SK-N-SH treated with all-trans-retinoic acid at 6 μM for 48 hours (cell line): ENCODE results near the gene PTBP2.

Experiments used
- CSDC2 ChIP-seq: fragments of 250-450 bp; sonication (Bioruptor Pico); IDR thresholded peaks from 2 replicates; pipeline ENCODE4 v1.5.0; 2020; ENCODE audit warnings: mild to moderate bottlenecking, moderate library complexity
- ISL1 ChIP-seq: fragments of 250-450 bp; sonication (Bioruptor Pico); IDR thresholded peaks from 2 replicates; pipeline ENCODE4 v2.1.2; 2022; ENCODE audit warnings: mild to moderate bottlenecking, moderate library complexity
- ZFP3 ChIP-seq: fragments of 250-450 bp; sonication (Bioruptor Pico); IDR thresholded peaks from 2 replicates; pipeline ENCODE4 v1.5.0; 2020; ENCODE audit warnings: mild to moderate bottlenecking, moderate library complexity

- TF ChIP-seq ZFP3 (CRISPR knock-in tag) = no peak
- no peak for TF ChIP-seq ISL1 (CRISPR knock-in tag)
- TF ChIP-seq CSDC2 (CRISPR knock-in tag) = no peak
These were observed 9.2 kb downstream of the PTBP2 start for GRCh38 chr1:96730574-96731298.
